GM12874 (cell line): ENCODE measurements around the gene PRKG1.

Experiments
- CTCF ChIP-seq: IDR thresholded peaks from 2 replicates; pipeline ENCODE4 v1.5.1; 2011; ENCODE audit warnings: low read depth, mild to moderate bottlenecking, control low read depth, low read length, moderate library complexity; ENCODE audit not compliant: insufficient read depth

Gene PRKG1

DNA sequence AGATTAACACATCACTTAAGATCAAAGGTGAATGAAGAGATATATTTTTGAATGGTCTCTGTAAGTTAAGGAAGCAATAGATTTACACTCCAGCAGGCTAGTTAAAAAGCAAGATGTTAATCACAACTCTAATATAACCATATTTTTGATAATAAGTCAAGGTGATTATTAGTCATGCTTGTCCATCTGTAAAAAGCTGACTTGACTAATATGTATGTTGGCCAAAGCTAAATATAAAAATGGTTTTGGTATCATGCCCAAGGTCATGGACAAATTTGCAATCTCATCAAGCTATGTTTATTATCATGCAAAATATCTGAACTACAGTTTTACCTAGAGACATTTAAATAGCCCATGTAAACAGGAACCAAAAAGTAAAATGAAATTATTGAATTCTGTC, 727.7 kb downstream of the PRKG1 start:
- TF ChIP-seq CTCF: no peak

GRCh38 chr10:51804866-51805265, 730.6 kb downstream of the PRKG1 start:
- TF ChIP-seq CTCF: no peak

- TF ChIP-seq CTCF: no peak
Measured at GRCh38 chr10:51806079-51806835, 732.0 kb downstream of the PRKG1 start.

DNA sequence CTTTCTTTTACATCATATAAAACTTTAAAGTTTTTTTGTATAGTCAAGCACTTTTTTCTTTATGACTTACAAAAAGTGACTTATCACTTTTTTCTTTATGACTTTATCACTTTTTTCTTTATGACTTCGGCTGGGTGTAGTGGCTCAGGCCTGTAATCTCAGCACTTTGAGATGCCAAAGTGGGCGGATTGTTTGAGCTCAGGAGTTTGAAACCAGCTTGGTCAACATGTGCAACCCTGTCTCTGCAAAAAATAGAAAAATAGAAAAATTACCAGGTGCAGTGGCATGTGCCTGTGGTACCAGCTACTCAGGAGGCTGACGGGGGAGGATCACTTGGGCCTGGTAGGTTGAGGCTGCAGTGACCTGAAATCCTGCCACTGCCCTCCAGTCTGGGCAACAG, 733.9 kb downstream of the PRKG1 start:
- no peak for TF ChIP-seq CTCF

- no peak for TF ChIP-seq CTCF
Measured at GRCh38 chr10:51815723-51816122, 741.4 kb downstream of the PRKG1 start.

DNA sequence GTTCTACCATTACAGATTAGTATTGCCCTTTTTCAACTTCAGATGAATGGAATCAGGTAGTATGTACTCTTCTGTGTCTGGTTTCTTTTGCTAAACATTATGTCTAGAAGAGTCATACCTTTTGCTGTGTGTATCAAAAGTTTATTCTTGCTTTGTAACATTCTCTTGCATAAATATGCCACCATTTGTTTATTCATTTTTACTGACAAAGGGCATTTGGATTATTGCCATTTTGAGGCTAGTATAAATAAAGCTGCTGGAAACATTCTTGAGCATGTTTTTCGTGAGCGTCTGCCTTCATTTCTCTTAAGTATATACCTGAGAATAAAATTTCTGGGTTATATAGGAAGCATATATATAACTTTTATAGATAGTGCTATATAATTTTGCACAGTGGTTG, 746.8 kb downstream of the PRKG1 start:
- TF ChIP-seq CTCF: no peak

DNA sequence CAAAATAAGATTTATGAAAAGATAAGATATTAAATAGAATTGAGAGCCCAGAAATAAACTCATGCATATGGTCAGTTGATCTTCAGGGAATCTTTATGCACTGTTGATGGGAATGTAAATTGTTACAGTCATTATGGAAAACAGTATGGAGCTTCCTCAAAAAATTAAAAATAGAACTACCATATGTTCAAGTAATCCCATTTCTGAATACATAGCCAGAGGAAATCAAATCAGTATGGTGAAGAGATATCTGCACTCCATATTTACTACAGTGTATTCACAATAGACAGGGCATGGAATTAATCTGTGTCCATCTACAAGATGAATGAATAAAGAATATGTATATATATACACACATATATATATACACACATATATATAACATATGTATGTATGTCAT, 747.5 kb downstream of the PRKG1 start:
- TF ChIP-seq CTCF: no peak
